HG03521 (cell line): Measurements from ENCODE around the gene TNFRSF1A.

Source experiments
- ATAC-seq: cut with Tn5 transposase; IDR thresholded peaks from one replicate; pipeline ENCODE4 v1.9.1; 2021; ENCODE audit warnings: mild to moderate bottlenecking, moderate library complexity; ENCODE audit not compliant: unreplicated experiment

TNFRSF1A gene

GRCh38 chr12:6279631-6280030 is 62.2 kb downstream of the TNFRSF1A start:
- ATAC-seq: no peak

GRCh38 chr12:6279256-6279628 is 62.6 kb downstream of the TNFRSF1A start:
- ATAC-seq: no peak
